Measurements from ENCODE around the gene SLC40A1.

- TF ChIP-seq CTCF (IDR thresholded peaks at IDR 0.05; ENCODE audit: low read depth, low read length, missing input control), result no peak
- TF ChIP-seq RAD21 (IDR thresholded peaks at IDR 0.05), result no peak
- no peak for TF ChIP-seq GABPA (IDR thresholded peaks at IDR 0.05 in 1 of 2, conservative IDR thresholded peaks at IDR 0.05 in 1 of 2)
- no peak for TF ChIP-seq REST (IDR thresholded peaks at IDR 0.05)
- no peak for TF ChIP-seq TAF1 (conservative IDR thresholded peaks at IDR 0.05)
- TF ChIP-seq EGR1 (IDR thresholded peaks at IDR 0.05; ENCODE audit: low read depth in 2 of 2), result no peak
- no peak for TF ChIP-seq JUND (IDR thresholded peaks at IDR 0.05)
- no peak for TF ChIP-seq MAX (IDR thresholded peaks at IDR 0.05)
- TF ChIP-seq ZBTB33 (IDR thresholded peaks at IDR 0.05), result no peak
- no peak for TF ChIP-seq ATF3 (IDR thresholded peaks at IDR 0.05)
- TF ChIP-seq HNF4A (conservative IDR thresholded peaks at IDR 0.05), result no peak
- no peak for TF ChIP-seq HNF4G (IDR thresholded peaks at IDR 0.05)
- TF ChIP-seq RXRA (IDR thresholded peaks at IDR 0.05), result no peak
- TF ChIP-seq YY1 (IDR thresholded peaks at IDR 0.05), result no peak
These were observed 34.0 kb upstream of the SLC40A1 start for GRCh38 chr2:189614585-189614984.
